ENCODE measurements around the gene SPON2.

SPON2 gene

GRCh38 chr4:1156069-1156468, 16.3 kb downstream of the SPON2 start:
- ATAC-seq, result no peak

DNA sequence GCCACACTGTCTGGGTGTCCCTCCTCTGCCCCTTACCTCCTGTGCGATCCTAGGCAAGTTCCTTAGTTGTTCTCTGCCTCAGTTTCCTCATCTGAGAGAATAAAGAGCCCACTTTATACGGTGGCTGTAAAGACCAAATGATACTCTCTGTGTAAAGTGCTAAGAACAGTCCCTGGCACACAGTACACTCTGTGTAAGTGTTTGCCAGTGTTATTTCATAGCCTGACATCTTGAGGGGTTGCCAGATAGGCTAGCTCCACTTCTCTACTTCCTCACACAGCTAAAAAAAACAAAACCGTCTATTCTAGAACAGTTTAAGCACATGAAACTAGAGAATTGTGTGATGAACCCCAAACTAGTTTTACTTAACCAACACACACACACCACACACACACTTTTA, 17.1 kb downstream of the SPON2 start:
- ATAC-seq, result no peak

More at GRCh38 chr4:1156069-1156468, 16.3 kb downstream of the SPON2 start:
- TF ChIP-seq ZNF565 (CRISPR knock-in tag; conservative IDR thresholded peaks at IDR 0.05; ENCODE audit: low read depth), result no peak
- no peak for TF ChIP-seq PATZ1 (CRISPR knock-in tag; IDR thresholded peaks at IDR 0.05; ENCODE audit: borderline replicate concordance)
- TF ChIP-seq TCF4 (CRISPR knock-in tag; IDR thresholded peaks at IDR 0.05; ENCODE audit: borderline replicate concordance), result no peak
- TF ChIP-seq PPARA (CRISPR knock-in tag; IDR thresholded peaks at IDR 0.05; ENCODE audit: borderline replicate concordance), result no peak
- TF ChIP-seq OSR1 (CRISPR knock-in tag; IDR thresholded peaks at IDR 0.05), result no peak
- TF ChIP-seq, protein P1, sequence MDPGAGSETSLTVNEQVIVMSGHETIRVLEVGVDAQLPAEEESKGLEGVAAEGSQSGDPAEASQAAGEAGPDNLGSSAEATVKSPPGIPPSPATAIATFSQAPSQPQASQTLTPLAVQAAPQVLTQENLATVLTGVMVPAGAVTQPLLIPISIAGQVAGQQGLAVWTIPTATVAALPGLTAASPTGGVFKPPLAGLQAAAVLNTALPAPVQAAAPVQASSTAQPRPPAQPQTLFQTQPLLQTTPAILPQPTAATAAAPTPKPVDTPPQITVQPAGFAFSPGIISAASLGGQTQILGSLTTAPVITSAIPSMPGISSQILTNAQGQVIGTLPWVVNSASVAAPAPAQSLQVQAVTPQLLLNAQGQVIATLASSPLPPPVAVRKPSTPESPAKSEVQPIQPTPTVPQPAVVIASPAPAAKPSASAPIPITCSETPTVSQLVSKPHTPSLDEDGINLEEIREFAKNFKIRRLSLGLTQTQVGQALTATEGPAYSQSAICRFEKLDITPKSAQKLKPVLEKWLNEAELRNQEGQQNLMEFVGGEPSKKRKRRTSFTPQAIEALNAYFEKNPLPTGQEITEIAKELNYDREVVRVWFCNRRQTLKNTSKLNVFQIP (CRISPR knock-in tag; IDR thresholded peaks at IDR 0.05; ENCODE audit: borderline replicate concordance, low read depth), result no peak
- no peak for TF ChIP-seq ZNF70 (CRISPR knock-in tag; IDR thresholded peaks at IDR 0.05)

More for the DNA sequence above, 17.1 kb downstream of the SPON2 start:
- TF ChIP-seq GLIS3 (CRISPR knock-in tag; IDR thresholded peaks at IDR 0.05), result no peak
- TF ChIP-seq, protein P2, sequence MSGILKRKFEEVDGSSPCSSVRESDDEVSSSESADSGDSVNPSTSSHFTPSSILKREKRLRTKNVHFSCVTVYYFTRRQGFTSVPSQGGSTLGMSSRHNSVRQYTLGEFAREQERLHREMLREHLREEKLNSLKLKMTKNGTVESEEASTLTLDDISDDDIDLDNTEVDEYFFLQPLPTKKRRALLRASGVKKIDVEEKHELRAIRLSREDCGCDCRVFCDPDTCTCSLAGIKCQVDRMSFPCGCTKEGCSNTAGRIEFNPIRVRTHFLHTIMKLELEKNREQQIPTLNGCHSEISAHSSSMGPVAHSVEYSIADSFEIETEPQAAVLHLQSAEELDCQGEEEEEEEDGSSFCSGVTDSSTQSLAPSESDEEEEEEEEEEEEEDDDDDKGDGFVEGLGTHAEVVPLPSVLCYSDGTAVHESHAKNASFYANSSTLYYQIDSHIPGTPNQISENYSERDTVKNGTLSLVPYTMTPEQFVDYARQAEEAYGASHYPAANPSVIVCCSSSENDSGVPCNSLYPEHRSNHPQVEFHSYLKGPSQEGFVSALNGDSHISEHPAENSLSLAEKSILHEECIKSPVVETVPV (CRISPR knock-in tag; IDR thresholded peaks at IDR 0.05), result no peak
- TF ChIP-seq ZFP3 (CRISPR knock-in tag; IDR thresholded peaks at IDR 0.05), result no peak
- no peak for TF ChIP-seq ZFP30 (CRISPR knock-in tag; IDR thresholded peaks at IDR 0.05)
- no peak for TF ChIP-seq ZC3H10 (CRISPR knock-in tag; IDR thresholded peaks at IDR 0.05)
- TF ChIP-seq CSDC2 (CRISPR knock-in tag; IDR thresholded peaks at IDR 0.05), result no peak
- no peak for TF ChIP-seq ISL1 (CRISPR knock-in tag; IDR thresholded peaks at IDR 0.05)
- no peak for TF ChIP-seq ARNTL (CRISPR knock-in tag; IDR thresholded peaks at IDR 0.05; ENCODE audit: borderline replicate concordance, low read depth)
- TF ChIP-seq PPARA (CRISPR knock-in tag; IDR thresholded peaks at IDR 0.05; ENCODE audit: borderline replicate concordance), result no peak
- TF ChIP-seq RARB (CRISPR knock-in tag; IDR thresholded peaks at IDR 0.05), result no peak
- TF ChIP-seq OSR1 (CRISPR knock-in tag; IDR thresholded peaks at IDR 0.05), result no peak
- no peak for TF ChIP-seq ZNF70 (CRISPR knock-in tag; IDR thresholded peaks at IDR 0.05)
- TF ChIP-seq, protein P1 (CRISPR knock-in tag; IDR thresholded peaks at IDR 0.05; ENCODE audit: borderline replicate concordance, low read depth), result no peak
- no peak for TF ChIP-seq PATZ1 (CRISPR knock-in tag; IDR thresholded peaks at IDR 0.05; ENCODE audit: borderline replicate concordance)
- no peak for TF ChIP-seq TSHZ2 (CRISPR knock-in tag; IDR thresholded peaks at IDR 0.05)
- TF ChIP-seq CREB5 (CRISPR knock-in tag; IDR thresholded peaks at IDR 0.05; ENCODE audit: low read depth), result no peak
- TF ChIP-seq SNAI2 (CRISPR knock-in tag; IDR thresholded peaks at IDR 0.05), result no peak
- no peak for TF ChIP-seq ZNF8 (CRISPR knock-in tag; IDR thresholded peaks at IDR 0.05)
- no peak for TF ChIP-seq TOX (CRISPR knock-in tag; IDR thresholded peaks at IDR 0.05; ENCODE audit: borderline replicate concordance)
